Transverse colon (tissue), 4 donors: ENCODE results near the gene SLC6A20. TPM values are rescaled to one million over a fixed set of nuclear protein-coding genes. Genes with fewer than 3 reads are reported as not detected.

ENCODE experiments used
- DNase-seq: peaks from one replicate; pipeline ENCODE4 v3.0.0-alpha.2; 2019
- H3K27ac ChIP-seq, 4 donors: fragments of 200-600 bp; sonication (generic); 2 replicates each; pipeline ENCODE4 v1.5.1; 2016 to 2018; ENCODE audit warnings: inconsistent platforms in 4 of 4
- H3K27me3 ChIP-seq: fragments of 200-600 bp; sonication (generic); 2 replicates; pipeline ENCODE4 v1.5.1; 2017; ENCODE audit warnings: inconsistent platforms
- H3K36me3 ChIP-seq, 4 donors: fragments of 200-600 bp; sonication (generic); 2 replicates each; pipeline ENCODE4 v1.5.1; 2017 to 2019; ENCODE audit warnings: inconsistent platforms in 4 of 4
- H3K4me1 ChIP-seq, 4 donors: fragments of 200-600 bp; sonication (generic); 2 replicates each; pipeline ENCODE4 v1.5.1; 2017 to 2020; ENCODE audit warnings: inconsistent platforms in 4 of 4
- H3K4me3 ChIP-seq, 4 donors: fragments of 200-600 bp; sonication (generic); 1 replicate in 1 of 4; 2 replicates in 3 of 4; pipeline versions ENCODE4 v1.5.1 to v1.6.1; 2017 to 2019; ENCODE audit warnings: inconsistent platforms in 4 of 4
- H3K9me3 ChIP-seq, 2 donors: fragments of 200-600 bp; sonication (generic); 2 replicates each; pipeline ENCODE4 v1.5.1; 2017 to 2019; ENCODE audit warnings: inconsistent platforms in 2 of 2
- EP300 ChIP-seq: sonication (generic); formaldehyde crosslinking; IDR thresholded peaks from one replicate; pipeline ENCODE4 v1.6.1; 2017; ENCODE audit warnings: antibody characterized with exemption, low read depth
- POLR2A ChIP-seq: fragments of 450-650 bp; IDR thresholded peaks from one replicate; pipeline ENCODE4 v1.6.1; 2016; ENCODE audit warnings: antibody characterized with exemption, mild to moderate bottlenecking, moderate library complexity
- POLR2AphosphoS5 ChIP-seq, 3 donors: sonication (generic); formaldehyde crosslinking; IDR thresholded peaks; one replicate each; pipeline ENCODE4 v1.6.1; 2016; ENCODE audit warnings: antibody characterized with exemption in 3 of 3
- WGBS, 2 donors: methylation state at CpG; one replicate each; pipeline ENCODE4 v1.1.5; 2018; ENCODE audit warnings: low coverage in 1 of 2; 5-methylcytosine and 5-hydroxymethylcytosine counted together
- in situ Hi-C, 4 donors: fragments of 200-750 bp; cut with MboI; loops; one replicate each; pipeline versions ENCODE4 v1.15.0 to v1.15.1; 2017; ENCODE audit warnings: low sequenced_read_pairs in 3 of 4, low pct_ligation_motif_present in 1 of 4, low pct_unique_long_range_greater_than_20kb in 1 of 4
- intact Hi-C: fragments of 100-400 bp; cut with DNase I; formaldehyde crosslinking; loops from one replicate; pipeline ENCODE4 v1.15.1; 2023; ENCODE audit warnings: low total_unique reads
- total RNA-seq, 4 donors: library from RNA; depleted of rRNA; stranded (reverse); fragments of >200 nt; gene quantifications; one replicate each; pipeline ENCODE4 v1.1.0, GENCODE V29; 2016
- TF ChIP-seq, protein P1 (sequence below), 5 experiments: fragments of 200-600 bp in 3 of 5; fragments of 450-650 bp in 2 of 5; sonication (generic) in 3 of 5; IDR thresholded peaks; 1 replicate in 2 of 5; 2 replicates in 3 of 5; pipeline ENCODE4 v1.5.1; 2016 to 2017; ENCODE audit warnings: antibody characterized with exemption in 5 of 5, inconsistent platforms in 3 of 5, mild to moderate bottlenecking in 2 of 5, moderate library complexity in 1 of 5

The SLC6A20 gene
- total RNA-seq, 4 donors from 2014 or later = 0.32 to 0.41 TPM; not detected in 2

DNA sequence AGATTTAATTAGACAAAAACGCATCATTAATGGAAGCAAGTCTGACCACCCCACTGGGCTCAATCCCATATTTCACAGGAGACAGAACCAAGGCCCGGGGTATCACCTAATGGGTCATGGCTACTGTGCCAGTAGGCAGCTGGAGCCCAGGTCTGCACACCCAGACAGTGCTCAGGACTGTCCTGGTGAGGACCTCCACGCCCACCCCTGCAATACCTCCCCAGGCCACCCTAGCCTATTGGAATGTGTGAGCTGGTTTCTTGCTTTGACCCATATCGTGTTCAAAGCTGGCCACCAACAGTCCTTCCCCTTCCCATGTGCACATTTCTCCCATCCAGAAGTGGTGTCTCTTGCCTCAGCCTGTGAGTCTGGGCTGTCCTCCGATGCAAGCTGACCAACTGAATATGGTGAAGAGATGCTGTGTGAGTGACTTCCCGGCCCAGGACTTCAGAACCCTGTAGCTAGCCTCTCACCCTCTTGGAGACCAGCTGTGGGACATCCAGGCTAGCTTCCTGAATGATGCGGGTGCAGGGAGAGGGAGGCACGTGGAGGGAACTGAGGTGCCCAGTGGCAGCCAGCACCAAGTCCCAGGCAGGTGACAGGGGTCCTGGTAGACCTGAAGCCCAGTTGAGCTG, 19.1 kb downstream of the SLC6A20 start:
- Histone ChIP-seq H3K36me3 (no peaks in the 10 kb centered on the region), H3K4me1 (peaks cover 5 to 34% (median 10%) of the 10 kb centered on the region in 4 donors), H3K9me3 (no peaks in the 10 kb centered on the region), H3K4me3 (no peak overlapping the region), H3K27me3 (no peaks in the 10 kb centered on the region), H3K27ac (no peak overlapping the region)
- DNase-seq = no peak
- in situ Hi-C loops = no loop called here
- TF ChIP-seq POLR2A = no peak
- TF ChIP-seq POLR2AphosphoS5 (IDR thresholded peaks at IDR 0.05) = no peak
- TF ChIP-seq, protein P1, sequence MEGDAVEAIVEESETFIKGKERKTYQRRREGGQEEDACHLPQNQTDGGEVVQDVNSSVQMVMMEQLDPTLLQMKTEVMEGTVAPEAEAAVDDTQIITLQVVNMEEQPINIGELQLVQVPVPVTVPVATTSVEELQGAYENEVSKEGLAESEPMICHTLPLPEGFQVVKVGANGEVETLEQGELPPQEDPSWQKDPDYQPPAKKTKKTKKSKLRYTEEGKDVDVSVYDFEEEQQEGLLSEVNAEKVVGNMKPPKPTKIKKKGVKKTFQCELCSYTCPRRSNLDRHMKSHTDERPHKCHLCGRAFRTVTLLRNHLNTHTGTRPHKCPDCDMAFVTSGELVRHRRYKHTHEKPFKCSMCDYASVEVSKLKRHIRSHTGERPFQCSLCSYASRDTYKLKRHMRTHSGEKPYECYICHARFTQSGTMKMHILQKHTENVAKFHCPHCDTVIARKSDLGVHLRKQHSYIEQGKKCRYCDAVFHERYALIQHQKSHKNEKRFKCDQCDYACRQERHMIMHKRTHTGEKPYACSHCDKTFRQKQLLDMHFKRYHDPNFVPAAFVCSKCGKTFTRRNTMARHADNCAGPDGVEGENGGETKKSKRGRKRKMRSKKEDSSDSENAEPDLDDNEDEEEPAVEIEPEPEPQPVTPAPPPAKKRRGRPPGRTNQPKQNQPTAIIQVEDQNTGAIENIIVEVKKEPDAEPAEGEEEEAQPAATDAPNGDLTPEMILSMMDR (IDR thresholded peaks at IDR 0.05) = no peak
- no peak for TF ChIP-seq EP300
- intact Hi-C loops = no loop called here
- 84 to 88% methylated on average over 3 to 6 of the region's 8 CpGs for WGBS, 2 donors

DNA sequence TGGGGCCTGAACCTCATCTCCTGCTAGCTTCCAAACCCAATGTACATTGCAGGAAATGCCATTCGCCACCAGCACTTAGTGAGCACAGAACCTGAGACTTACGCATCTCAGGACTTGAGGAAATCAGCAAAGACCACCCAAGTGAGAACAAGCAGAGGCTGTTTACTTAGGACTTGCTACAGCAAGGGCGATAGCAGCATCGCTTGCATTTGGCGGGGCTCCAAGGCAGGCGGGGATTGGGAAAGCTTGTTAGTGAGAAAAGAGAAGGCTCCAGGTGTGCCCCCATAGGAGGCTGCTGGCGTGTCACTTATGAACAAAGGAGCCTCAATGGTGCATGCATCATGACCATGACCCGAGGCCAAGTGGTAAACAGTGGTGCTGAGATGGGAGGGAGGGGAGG, 19.7 kb downstream of the SLC6A20 start:
- no peaks in the 10 kb centered on the region for H3K27me3 ChIP-seq
- 31 to 73% methylated on average over 3 to 8 of the region's 8 CpGs for WGBS, 2 donors
- H3K9me3 ChIP-seq = no peaks in the 10 kb centered on the region
- TF ChIP-seq, protein P1 (IDR thresholded peaks at IDR 0.05) = no peak
- no peak for TF ChIP-seq POLR2A
- no peak for TF ChIP-seq EP300
- TF ChIP-seq POLR2AphosphoS5 (IDR thresholded peaks at IDR 0.05) = no peak
- DNase-seq = no peak
- in situ Hi-C loops (no loop called here), intact Hi-C loops (no loop called here)
- H3K27ac ChIP-seq = no peak overlapping the region
- no peaks in the 10 kb centered on the region for H3K36me3 ChIP-seq
- peaks cover 5 to 34% (median 10%) of the 10 kb centered on the region in 4 donors for H3K4me1 ChIP-seq
- H3K4me3 ChIP-seq = no peak overlapping the region

DNA sequence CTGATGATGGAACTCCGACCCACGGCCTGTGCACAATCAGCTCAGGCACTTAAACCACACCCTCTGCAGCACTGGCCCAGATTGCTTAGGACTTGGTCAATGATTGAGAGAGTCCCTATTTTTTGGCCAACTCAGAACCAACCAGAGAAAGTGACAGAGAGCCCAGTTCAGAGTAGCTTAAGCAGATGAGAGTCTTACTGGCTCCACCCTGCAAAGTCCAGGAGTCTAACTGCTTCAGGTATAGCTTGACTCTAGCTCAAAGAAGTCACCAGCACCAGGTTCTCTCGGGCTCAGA, 20.1 kb downstream of the SLC6A20 start:
- H3K4me3 ChIP-seq = no peak overlapping the region
- no peak overlapping the region for H3K27ac ChIP-seq
- intact Hi-C loops = no loop called here
- DNase-seq = no peak
- no peaks in the 10 kb centered on the region for H3K27me3 ChIP-seq
- H3K9me3 ChIP-seq = no peaks in the 10 kb centered on the region
- in situ Hi-C loops = no loop called here
- peaks cover 5 to 34% (median 10%) of the 10 kb centered on the region in 4 donors for H3K4me1 ChIP-seq
- TF ChIP-seq POLR2A (no peak), POLR2AphosphoS5 (IDR thresholded peaks at IDR 0.05) (no peak), EP300 (no peak)
- TF ChIP-seq, protein P1 (IDR thresholded peaks at IDR 0.05) = no peak
- no peaks in the 10 kb centered on the region for H3K36me3 ChIP-seq
- WGBS, 2 donors = 37% methylated on average over 3 of the region's 3 CpGs; no CpG with 5 or more reads in 1 of the 2 donors

GRCh38 chr3:45775571-45776300, 20.6 kb downstream of the SLC6A20 start:
- in situ Hi-C loops (no loop called here), intact Hi-C loops (no loop called here)
- H3K9me3 ChIP-seq = no peaks in the 10 kb centered on the region
- DNase-seq = no peak
- no peaks in the 10 kb centered on the region for H3K36me3 ChIP-seq
- no peak overlapping the region for H3K4me3 ChIP-seq
- TF ChIP-seq EP300 (no peak), POLR2A (no peak), POLR2AphosphoS5 (IDR thresholded peaks at IDR 0.05) (no peak)
- TF ChIP-seq, protein P1 (IDR thresholded peaks at IDR 0.05) = no peak
- H3K27ac ChIP-seq = no peak overlapping the region
- H3K4me1 ChIP-seq = peaks cover 5 to 34% (median 10%) of the 10 kb centered on the region in 4 donors
- 86 to 100% methylated on average over 3 to 17 of the region's 17 CpGs for WGBS, 2 donors
- no peaks in the 10 kb centered on the region for H3K27me3 ChIP-seq
